HEK293 (cell line): ENCODE results near the gene SLC34A3.

ENCODE experiments used
- CTCF ChIA-PET: fragments of 350-600 bp; formaldehyde crosslinking; extraction: SDS; loops from one replicate; lab custom pipeline; 2021; ENCODE audit warnings: antibody characterized with exemption; lab: Yijun Ruan, JAX
- POLR2A ChIA-PET: fragments of 300-600 bp; formaldehyde crosslinking; extraction: SDS; loops from one replicate; lab custom pipeline; 2020; ENCODE audit warnings: antibody characterized with exemption, inconsistent platforms; lab: Yijun Ruan, JAX
- H3K27ac ChIP-seq: fragments of 200-500 bp; sonication (Bioruptor generic); 2 replicates; pipeline ENCODE4 v1.5.1; 2014; ENCODE audit warnings: low read depth, low read length, control low read depth, inconsistent platforms; ENCODE audit errors: extremely low read depth
- H3K36me3 ChIP-seq, 2 experiments: fragments of 200-500 bp in 1 of 2; sonication (Bioruptor generic) in 1 of 2; 1 replicate in 1 of 2; 2 replicates in 1 of 2; pipeline ENCODE4 v1.5.1; 2014 to 2017; ENCODE audit warnings: inconsistent platforms in 2 of 2, low read length in 2 of 2; ENCODE audit not compliant: control insufficient read depth in 2 of 2, insufficient read depth in 1 of 2
- H3K4me1 ChIP-seq: fragments of 200-500 bp; sonication (Bioruptor generic); 2 replicates; pipeline ENCODE4 v1.5.1; 2014; ENCODE audit warnings: mild to moderate bottlenecking, low read length, inconsistent platforms; ENCODE audit not compliant: control insufficient read depth, insufficient read depth
- H3K4me3 ChIP-seq: 2 replicates; pipeline ENCODE4 v1.5.1; 2011; ENCODE audit warnings: low read depth, mild to moderate bottlenecking, control low read depth, low read length, moderate library complexity
- H3K9me3 ChIP-seq: fragments of 200-500 bp; sonication (Bioruptor generic); 2 replicates; pipeline ENCODE4 v1.5.1; 2014; ENCODE audit warnings: low read depth, low read length, inconsistent platforms; ENCODE audit not compliant: control insufficient read depth, insufficient read depth
- FEZF1 ChIP-seq: fragments of 450-650 bp; formaldehyde crosslinking; IDR thresholded peaks from 2 replicates; pipeline ENCODE4 v1.5.1; 2016; ENCODE audit warnings: missing biosample characterization, missing genetic modification characterization
- OSR2 ChIP-seq: fragments of 450-650 bp; formaldehyde crosslinking; IDR thresholded peaks from 2 replicates; pipeline ENCODE4 v1.5.1; 2016; ENCODE audit warnings: missing biosample characterization, missing genetic modification characterization
- SCRT1 ChIP-seq: fragments of 450-650 bp; formaldehyde crosslinking; IDR thresholded peaks from 2 replicates; pipeline ENCODE4 v1.5.1; 2016; ENCODE audit warnings: missing biosample characterization, missing genetic modification characterization, borderline replicate concordance
- SCRT2 ChIP-seq: fragments of 450-650 bp; formaldehyde crosslinking; IDR thresholded peaks from 2 replicates; pipeline ENCODE4 v1.5.1; 2016; ENCODE audit warnings: missing biosample characterization, missing genetic modification characterization
- SP2 ChIP-seq: fragments of 450-650 bp; formaldehyde crosslinking; IDR thresholded peaks from 2 replicates; pipeline ENCODE4 v1.5.1; 2016; ENCODE audit warnings: missing biosample characterization, missing genetic modification characterization
- ZFHX2 ChIP-seq: fragments of 450-650 bp; formaldehyde crosslinking; conservative IDR thresholded peaks from 2 replicates; pipeline ENCODE4 v1.5.1; 2016; ENCODE audit warnings: missing biosample characterization, missing genetic modification characterization
- ZIC2 ChIP-seq: fragments of 450-650 bp; formaldehyde crosslinking; IDR thresholded peaks from 2 replicates; pipeline ENCODE4 v1.5.1; 2016; ENCODE audit warnings: missing biosample characterization, missing genetic modification characterization
- ZNF184 ChIP-seq: fragments of 450-650 bp; IDR thresholded peaks from 2 replicates; pipeline ENCODE4 v1.5.1; 2018; ENCODE audit warnings: missing biosample characterization, mild to moderate bottlenecking, missing genetic modification characterization
- ZNF19 ChIP-seq: fragments of 450-650 bp; formaldehyde crosslinking; IDR thresholded peaks from 2 replicates; pipeline ENCODE4; 2016; ENCODE audit warnings: missing biosample characterization, missing genetic modification characterization, low read depth
- ZNF561 ChIP-seq: fragments of 450-650 bp; IDR thresholded peaks from 2 replicates; pipeline ENCODE4 v1.5.1; 2018; ENCODE audit warnings: missing biosample characterization, missing genetic modification characterization, borderline replicate concordance
- ZNF623 ChIP-seq: fragments of 450-650 bp; formaldehyde crosslinking; IDR thresholded peaks from 2 replicates; pipeline ENCODE4 v1.5.1; 2016; ENCODE audit warnings: missing biosample characterization, missing genetic modification characterization
- TF ChIP-seq, protein P1 (sequence below): fragments of 450-650 bp; formaldehyde crosslinking; IDR thresholded peaks from 2 replicates; pipeline ENCODE4 v1.5.1; 2016; ENCODE audit warnings: missing biosample characterization, missing genetic modification characterization
- TF ChIP-seq, protein P2 (sequence below): fragments of 450-650 bp; formaldehyde crosslinking; IDR thresholded peaks from 2 replicates; pipeline ENCODE4 v1.5.1; 2016; ENCODE audit warnings: missing biosample characterization, missing genetic modification characterization, borderline replicate concordance
- TF ChIP-seq, protein P3 (sequence below): fragments of 450-650 bp; formaldehyde crosslinking; IDR thresholded peaks from 2 replicates; pipeline ENCODE4 v1.5.1; 2017; ENCODE audit warnings: missing biosample characterization, missing genetic modification characterization

Gene SLC34A3

DNA sequence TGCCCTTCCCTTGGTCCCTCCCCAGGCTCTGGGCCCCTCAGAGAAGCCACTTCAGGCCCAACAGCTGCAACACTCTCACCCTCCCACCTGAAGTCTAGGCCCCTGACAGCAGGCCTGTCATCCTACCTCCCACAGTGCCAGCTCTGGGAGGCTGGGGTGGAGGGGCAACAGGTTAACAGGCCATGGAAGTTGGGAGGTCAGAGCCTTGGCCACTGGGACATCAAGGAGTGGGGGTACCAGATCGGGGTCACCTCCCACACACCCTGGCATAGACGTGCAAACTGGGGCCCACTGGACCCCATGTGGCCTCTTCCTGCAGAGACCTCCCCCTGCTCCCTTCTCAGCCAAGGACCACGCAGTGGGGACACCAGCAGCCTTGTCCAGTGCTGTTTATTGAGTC is 39.5 kb upstream of the SLC34A3 start (continued):
- TF ChIP-seq, protein P1, sequence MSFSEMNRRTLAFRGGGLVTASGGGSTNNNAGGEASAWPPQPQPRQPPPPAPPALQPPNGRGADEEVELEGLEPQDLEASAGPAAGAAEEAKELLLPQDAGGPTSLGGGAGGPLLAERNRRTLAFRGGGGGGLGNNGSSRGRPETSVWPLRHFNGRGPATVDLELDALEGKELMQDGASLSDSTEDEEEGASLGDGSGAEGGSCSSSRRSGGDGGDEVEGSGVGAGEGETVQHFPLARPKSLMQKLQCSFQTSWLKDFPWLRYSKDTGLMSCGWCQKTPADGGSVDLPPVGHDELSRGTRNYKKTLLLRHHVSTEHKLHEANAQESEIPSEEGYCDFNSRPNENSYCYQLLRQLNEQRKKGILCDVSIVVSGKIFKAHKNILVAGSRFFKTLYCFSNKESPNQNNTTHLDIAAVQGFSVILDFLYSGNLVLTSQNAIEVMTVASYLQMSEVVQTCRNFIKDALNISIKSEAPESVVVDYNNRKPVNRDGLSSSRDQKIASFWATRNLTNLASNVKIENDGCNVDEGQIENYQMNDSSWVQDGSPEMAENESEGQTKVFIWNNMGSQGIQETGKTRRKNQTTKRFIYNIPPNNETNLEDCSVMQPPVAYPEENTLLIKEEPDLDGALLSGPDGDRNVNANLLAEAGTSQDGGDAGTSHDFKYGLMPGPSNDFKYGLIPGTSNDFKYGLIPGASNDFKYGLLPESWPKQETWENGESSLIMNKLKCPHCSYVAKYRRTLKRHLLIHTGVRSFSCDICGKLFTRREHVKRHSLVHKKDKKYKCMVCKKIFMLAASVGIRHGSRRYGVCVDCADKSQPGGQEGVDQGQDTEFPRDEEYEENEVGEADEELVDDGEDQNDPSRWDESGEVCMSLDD (tag by site-specific recombination), result 0 out of 2 replicates have a peak, but pooled peaks have one; percentile 21
- peak; percentile 71 for TF ChIP-seq ZIC2
- TF ChIP-seq ZFHX2, result peak; percentile 27; the same call in 1 of the 2 replicates
- TF ChIP-seq SCRT2 (tag by site-specific recombination), result peak; percentile 90
- TF ChIP-seq SCRT1, result peak; percentile 71; the same call in 1 of the 2 replicates

DNA sequence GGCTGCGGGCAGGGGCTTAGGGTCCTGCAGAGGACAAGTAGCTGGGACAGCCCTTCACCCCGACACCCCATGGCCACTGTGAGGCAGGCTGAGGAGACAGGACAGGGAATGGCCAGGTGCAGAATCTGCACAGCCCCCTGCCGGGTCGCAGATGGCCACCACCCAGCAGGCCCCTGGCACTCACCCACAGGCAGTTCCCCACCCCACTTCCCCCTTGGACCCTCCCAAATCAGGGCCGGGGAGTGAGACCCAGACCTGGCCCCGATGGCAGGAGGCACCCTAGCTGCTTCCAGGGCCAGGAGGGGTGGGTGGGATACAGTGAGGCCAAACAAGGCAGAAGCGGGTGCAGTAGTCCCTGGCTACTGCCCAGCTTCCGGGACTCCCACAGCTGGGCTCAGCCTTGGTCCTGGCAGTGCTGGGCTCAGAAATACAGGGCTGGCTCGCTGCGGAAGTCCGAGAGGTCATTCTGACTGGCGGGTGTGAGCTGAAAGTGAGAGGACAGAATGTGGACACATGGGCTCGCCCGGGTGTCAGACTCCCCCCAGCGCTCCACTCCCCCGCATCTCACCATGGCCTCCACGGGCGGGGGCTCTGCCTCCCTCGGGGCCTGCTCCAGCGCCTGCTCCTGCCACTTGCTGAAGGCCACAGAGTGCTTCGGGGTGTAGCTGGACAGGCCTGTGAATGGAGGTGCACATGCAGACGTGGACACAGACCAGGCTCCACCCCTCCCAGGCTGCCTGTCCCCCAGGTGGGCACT is 38.8 kb upstream of the SLC34A3 start:
- Histone ChIP-seq H3K4me3 (no peak overlapping the region), H3K9me3 (no peaks in the 10 kb centered on the region), H3K27ac (no peak overlapping the region), H3K36me3 (peaks cover 0 to 37% of the 10 kb centered on the region in 2 experiments; a peak in 1 of 3 replicates), H3K4me1 (peaks cover 13% of the 10 kb centered on the region)
- ChIA-PET POLR2A (interaction anchor here (0.6 to 7.1 kb wide), 12 partner anchors 11 to 157 kb away, joined by 3 to 178 read pairs (median 4); partner anchors contain the start of genes LRRC26, MAN1B1, NDOR1 and TMEM203), CTCF (interaction anchor here (0.6 to 2.3 kb wide), 5 partner anchors 13 to 45 kb away, joined by 3 to 9 read pairs (median 4); partner anchors contain the start of genes NDOR1, RNF224 and TMEM203)
- TF ChIP-seq FEZF1 (tag by site-specific recombination) (no peak), ZNF561 (no peak), ZNF184 (tag by site-specific recombination) (no peak), SP2 (0 out of 2 replicates have a peak, but pooled peaks have one; percentile 16), ZNF19 (no peak), OSR2 (tag by site-specific recombination) (peak; percentile 66), ZNF623 (tag by site-specific recombination) (no peak)
- TF ChIP-seq, protein P2, sequence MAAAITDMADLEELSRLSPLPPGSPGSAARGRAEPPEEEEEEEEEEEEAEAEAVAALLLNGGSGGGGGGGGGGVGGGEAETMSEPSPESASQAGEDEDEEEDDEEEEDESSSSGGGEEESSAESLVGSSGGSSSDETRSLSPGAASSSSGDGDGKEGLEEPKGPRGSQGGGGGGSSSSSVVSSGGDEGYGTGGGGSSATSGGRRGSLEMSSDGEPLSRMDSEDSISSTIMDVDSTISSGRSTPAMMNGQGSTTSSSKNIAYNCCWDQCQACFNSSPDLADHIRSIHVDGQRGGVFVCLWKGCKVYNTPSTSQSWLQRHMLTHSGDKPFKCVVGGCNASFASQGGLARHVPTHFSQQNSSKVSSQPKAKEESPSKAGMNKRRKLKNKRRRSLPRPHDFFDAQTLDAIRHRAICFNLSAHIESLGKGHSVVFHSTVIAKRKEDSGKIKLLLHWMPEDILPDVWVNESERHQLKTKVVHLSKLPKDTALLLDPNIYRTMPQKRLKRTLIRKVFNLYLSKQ (tag by site-specific recombination), result no peak
- TF ChIP-seq, protein P3, sequence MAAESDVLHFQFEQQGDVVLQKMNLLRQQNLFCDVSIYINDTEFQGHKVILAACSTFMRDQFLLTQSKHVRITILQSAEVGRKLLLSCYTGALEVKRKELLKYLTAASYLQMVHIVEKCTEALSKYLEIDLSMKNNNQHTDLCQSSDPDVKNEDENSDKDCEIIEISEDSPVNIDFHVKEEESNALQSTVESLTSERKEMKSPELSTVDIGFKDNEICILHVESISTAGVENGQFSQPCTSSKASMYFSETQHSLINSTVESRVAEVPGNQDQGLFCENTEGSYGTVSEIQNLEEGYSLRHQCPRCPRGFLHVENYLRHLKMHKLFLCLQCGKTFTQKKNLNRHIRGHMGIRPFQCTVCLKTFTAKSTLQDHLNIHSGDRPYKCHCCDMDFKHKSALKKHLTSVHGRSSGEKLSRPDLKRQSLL (tag by site-specific recombination), result peak; percentile 8; the same call in 1 of the 2 replicates
- TF ChIP-seq, protein P1 (tag by site-specific recombination), result 0 out of 2 replicates have a peak, but pooled peaks have one; percentile 7
